GM18526 (cell line): ENCODE data around the gene TMEM54.

Experiments
- POLR2A ChIP-seq: IDR thresholded peaks from 3 replicates; pipeline ENCODE4 v1.6.1; 2011; ENCODE audit not compliant: insufficient read length; ENCODE audit errors: extremely low read depth

Gene TMEM54

GRCh38 chr1:32900956-32901822, at the start of gene TMEM54:
TMEM54 (minus strand) TSS chr1:32901389; CDS start chr1:32901238, 151 bp downstream.
- no peak for TF ChIP-seq POLR2A

DNA sequence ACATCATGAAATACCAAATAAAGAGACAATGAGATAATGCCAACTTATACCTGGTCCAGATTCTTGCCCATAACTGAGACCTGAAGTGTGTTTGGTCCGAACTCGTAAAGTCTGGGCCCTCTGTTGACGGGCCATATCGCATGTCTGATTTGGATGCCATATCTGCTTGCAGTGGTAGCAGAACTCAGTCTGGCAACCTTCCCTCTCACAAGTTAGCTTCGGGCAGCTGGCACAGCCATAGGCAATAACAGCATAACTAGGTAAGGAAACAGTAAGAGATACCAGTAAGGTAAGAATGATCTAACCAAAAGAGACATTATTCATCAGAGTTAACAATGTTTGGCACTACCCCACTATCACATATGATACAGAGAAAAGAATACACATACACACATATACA, 48.3 kb upstream of the TMEM54 start:
- TF ChIP-seq POLR2A: no peak

GRCh38 chr1:32948905-32949304, 47.7 kb upstream of the TMEM54 start:
- no peak for TF ChIP-seq POLR2A

DNA sequence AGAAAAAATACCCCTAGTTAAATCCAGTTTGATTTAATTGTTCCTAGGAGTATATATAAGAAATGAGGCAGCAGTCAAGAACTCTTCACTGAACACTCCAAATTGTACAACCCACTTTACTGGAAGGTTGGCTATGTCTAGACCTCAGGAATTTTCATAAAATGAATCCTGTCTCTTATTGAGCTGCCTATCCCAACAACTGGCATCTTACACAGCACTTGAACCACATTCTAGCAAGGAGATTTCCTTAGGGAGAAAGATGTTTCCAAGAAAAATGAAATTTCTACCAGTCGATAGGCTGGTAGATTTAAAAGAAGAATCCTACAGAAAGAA, 47.2 kb upstream of the TMEM54 start:
- no peak for TF ChIP-seq POLR2A

- TF ChIP-seq POLR2A: no peak
Measured at GRCh38 chr1:32947669-32948389, 46.6 kb upstream of the TMEM54 start.

DNA sequence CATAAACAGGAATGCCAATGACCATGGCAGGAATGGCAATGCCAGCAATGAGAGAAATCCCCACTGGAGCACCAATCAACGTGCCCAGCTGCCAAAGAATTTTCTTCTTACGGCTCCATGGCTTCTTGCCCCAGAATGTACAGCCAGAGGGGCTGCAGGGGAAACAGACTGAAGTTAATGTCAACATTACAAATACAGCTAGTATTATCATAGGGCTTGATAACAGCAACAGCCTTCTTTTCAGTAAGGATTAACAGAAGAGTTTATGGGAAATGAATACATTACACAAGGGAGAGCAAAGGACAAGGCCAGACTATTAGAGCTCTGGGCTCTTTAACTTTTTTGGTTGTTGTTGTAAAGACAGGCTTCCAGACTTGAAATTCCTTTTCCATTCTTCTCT, 45.2 kb upstream of the TMEM54 start:
- no peak for TF ChIP-seq POLR2A

DNA sequence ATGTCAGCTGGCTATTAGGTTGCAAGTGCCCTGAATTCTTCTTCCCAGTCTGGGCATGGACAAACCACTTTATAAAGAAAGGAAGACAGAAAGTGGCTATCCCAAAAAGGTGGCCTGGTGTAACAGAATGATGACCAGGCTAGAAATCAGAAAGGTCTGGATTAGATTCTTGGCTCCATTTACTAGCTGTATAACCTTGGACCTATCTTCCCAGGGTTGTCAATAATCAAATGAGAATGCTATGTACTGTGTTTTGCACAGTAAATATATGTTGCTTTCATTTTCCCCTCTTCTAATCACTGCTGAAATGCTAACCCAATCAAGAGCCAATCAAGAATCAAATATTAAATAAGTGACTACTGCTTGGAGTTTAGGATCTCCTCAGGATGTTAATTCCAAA, 43.0 kb upstream of the TMEM54 start:
- TF ChIP-seq POLR2A: no peak

- TF ChIP-seq POLR2A: no peak
Measured at GRCh38 chr1:32939655-32940371, 38.6 kb upstream of the TMEM54 start.

- no peak for TF ChIP-seq POLR2A
Measured at GRCh38 chr1:32937061-32937460, 35.9 kb upstream of the TMEM54 start.

DNA sequence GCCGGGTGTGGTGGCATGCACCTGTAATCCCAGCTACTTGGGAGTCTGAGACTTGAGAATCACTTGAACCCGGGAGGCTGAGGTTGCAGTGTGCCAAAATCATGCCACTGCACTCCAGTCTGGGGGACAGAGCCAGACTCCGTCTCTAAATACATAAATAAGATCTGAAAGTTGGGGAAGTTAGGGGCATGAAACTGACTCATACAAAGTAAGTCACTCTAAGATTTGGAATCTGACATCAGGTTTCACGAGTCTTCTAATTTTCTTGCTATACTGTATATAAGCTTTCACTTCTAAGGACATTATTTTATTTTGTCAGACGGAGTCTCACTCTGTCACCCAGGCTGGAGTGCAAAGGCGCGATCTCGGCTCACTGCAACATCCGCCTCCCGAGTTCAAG, 33.3 kb upstream of the TMEM54 start:
- no peak for TF ChIP-seq POLR2A

DNA sequence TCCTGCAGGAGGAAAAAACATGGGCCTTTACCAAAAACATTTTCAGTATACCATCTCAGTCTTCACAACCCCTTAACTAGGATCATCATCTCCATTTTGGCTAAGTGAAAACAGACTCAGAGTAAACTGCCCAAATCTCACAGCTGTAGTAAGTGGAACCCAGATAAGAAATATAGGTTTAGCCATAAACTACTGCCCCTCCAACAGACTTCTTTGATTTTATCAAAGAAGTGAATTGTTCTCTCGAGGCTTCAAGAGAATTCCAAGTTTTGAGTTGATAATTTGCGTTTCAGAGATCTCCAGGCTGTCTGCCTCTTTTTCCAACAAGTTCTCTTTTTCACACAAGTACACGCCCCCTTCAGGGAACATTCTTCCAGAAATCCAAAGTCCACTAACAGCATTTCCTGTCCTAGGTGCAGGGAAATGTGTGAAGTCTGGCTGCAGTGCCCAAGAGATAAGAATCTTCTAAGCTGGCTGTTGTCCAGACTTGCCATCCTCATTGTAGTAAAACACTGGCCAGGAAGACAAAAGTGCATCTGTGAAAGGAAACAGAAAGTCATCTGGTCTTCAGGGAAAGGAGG, 32.6 kb upstream of the TMEM54 start:
- TF ChIP-seq POLR2A: no peak

GRCh38 chr1:32931760-32932159, 30.6 kb upstream of the TMEM54 start:
- no peak for TF ChIP-seq POLR2A

GRCh38 chr1:32929366-32929765, 28.2 kb upstream of the TMEM54 start:
- TF ChIP-seq POLR2A: no peak

- no peak for TF ChIP-seq POLR2A
Measured at GRCh38 chr1:32928715-32929114, 27.5 kb upstream of the TMEM54 start.

DNA sequence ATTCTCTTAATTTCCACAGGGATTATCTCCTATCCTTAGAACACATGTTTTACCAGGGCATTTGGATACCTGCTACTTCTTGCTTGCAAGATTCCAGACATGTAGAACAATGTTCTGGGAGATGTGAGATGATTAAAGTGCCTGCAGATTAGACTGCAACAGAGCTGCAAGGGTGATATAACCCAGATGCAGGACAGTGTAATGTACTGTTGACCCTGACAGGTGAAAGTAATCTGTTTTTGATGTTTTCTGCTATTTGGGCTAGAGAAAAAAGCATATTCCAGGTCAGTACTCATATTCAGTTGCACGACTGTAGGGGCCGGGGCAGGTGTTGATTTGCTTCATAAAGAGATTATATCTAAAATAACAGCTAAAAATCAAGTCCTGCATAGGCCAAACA, 27.1 kb upstream of the TMEM54 start:
- TF ChIP-seq POLR2A: no peak
